NCI-H128 (cell line): ENCODE results near the gene LAMA4.

Source experiments
- DNase-seq: peaks from one replicate; lab custom pipeline; 2025; ENCODE audit not compliant: unreplicated experiment; lab: John Stamatoyannopoulos, UW

The LAMA4 gene

GRCh38 chr6:112155886-112156285, 98.5 kb downstream of the LAMA4 start:
- no peak for DNase-seq

GRCh38 chr6:112154711-112155110, 99.7 kb downstream of the LAMA4 start:
- no peak for DNase-seq

GRCh38 chr6:112153926-112154607, 100.3 kb downstream of the LAMA4 start:
- no peak for DNase-seq

- DNase-seq = no peak
Observed at GRCh38 chr6:112150363-112150762, 104.0 kb downstream of the LAMA4 start.

- DNase-seq = no peak
Observed at GRCh38 chr6:112149719-112150263, 104.6 kb downstream of the LAMA4 start.

- DNase-seq = no peak
Observed at GRCh38 chr6:112149236-112149635, 105.1 kb downstream of the LAMA4 start.

GRCh38 chr6:112148103-112148502, 106.3 kb downstream of the LAMA4 start:
- no peak for DNase-seq

GRCh38 chr6:112145080-112145573, 109.2 kb downstream of the LAMA4 start:
- DNase-seq = no peak

GRCh38 chr6:112144145-112144926, 110.0 kb downstream of the LAMA4 start:
- DNase-seq = no peak

- no peak for DNase-seq
Observed at GRCh38 chr6:112141707-112142106, 112.7 kb downstream of the LAMA4 start.

GRCh38 chr6:112139052-112139451, 115.3 kb downstream of the LAMA4 start:
- DNase-seq = no peak

- DNase-seq = no peak
Observed at GRCh38 chr6:112130878-112131277, 123.5 kb downstream of the LAMA4 start.

- DNase-seq = no peak
Observed at GRCh38 chr6:112128208-112128607, 126.2 kb downstream of the LAMA4 start.

GRCh38 chr6:112123982-112124381, 130.4 kb downstream of the LAMA4 start:
- DNase-seq = no peak

GRCh38 chr6:112122756-112123155, 131.6 kb downstream of the LAMA4 start:
- DNase-seq = no peak

GRCh38 chr6:112118034-112118433, 136.3 kb downstream of the LAMA4 start:
- DNase-seq = no peak

GRCh38 chr6:112117554-112117953, 136.8 kb downstream of the LAMA4 start:
- DNase-seq = no peak

- DNase-seq = no peak
Observed at GRCh38 chr6:112116221-112116620, 138.1 kb downstream of the LAMA4 start.

- DNase-seq = no peak
Observed at GRCh38 chr6:112114577-112115223, 139.7 kb downstream of the LAMA4 start.

- no peak for DNase-seq
Observed at GRCh38 chr6:112113918-112114317, 140.4 kb downstream of the LAMA4 start.

GRCh38 chr6:112113431-112113830, 140.9 kb downstream of the LAMA4 start:
- DNase-seq = no peak

- no peak for DNase-seq
Observed at GRCh38 chr6:112109262-112109661, 145.1 kb downstream of the LAMA4 start.
